NCI-H748 (cell line): ENCODE results near the gene GUCA2A.

ENCODE experiments used
- DNase-seq: peaks from one replicate; lab custom pipeline; 2025; ENCODE audit not compliant: unreplicated experiment; lab: John Stamatoyannopoulos, UW

Gene GUCA2A

GRCh38 chr1:42133809-42134526, 30.6 kb downstream of the GUCA2A start:
- no peak for DNase-seq

GRCh38 chr1:42133390-42133789, 31.2 kb downstream of the GUCA2A start:
- DNase-seq, result no peak

DNA sequence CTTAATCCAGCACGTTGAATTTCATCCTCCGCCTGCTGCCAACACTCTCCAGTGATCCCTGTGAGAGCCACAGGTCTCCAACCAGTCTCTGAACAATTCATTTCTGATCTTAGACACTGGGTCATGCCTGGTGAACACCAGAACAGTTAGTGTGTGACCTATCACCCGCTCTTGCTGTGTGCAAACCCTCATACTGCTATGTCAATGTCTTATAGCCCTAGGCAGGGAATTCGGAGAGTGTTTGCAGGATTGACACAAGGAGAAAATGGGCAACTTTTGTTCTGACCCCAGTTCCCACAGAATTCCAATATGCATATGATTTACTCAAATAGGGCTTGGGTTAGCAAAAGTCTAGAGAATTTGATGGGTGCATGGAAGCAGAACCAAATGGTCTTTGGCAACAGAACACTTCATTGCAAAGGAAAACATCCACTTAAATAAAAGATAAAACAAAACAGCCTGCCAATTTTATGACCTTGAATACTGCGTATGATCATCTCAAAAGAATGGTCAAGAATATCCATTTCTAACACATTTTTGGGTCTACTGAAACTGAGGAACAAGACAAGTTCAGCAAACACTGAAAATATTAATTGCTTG, 34.4 kb downstream of the GUCA2A start:
- no peak for DNase-seq

- DNase-seq, result no peak
These were observed 35.6 kb downstream of the GUCA2A start for GRCh38 chr1:42128964-42129363.

GRCh38 chr1:42128499-42128898, 36.0 kb downstream of the GUCA2A start:
- peak; percentile 59 for DNase-seq

- DNase-seq, result no peak
These were observed 36.8 kb downstream of the GUCA2A start for GRCh38 chr1:42127767-42128166.

- DNase-seq, result no peak
These were observed 39.0 kb downstream of the GUCA2A start for GRCh38 chr1:42125552-42125951.

- no peak for DNase-seq
These were observed 42.1 kb downstream of the GUCA2A start for GRCh38 chr1:42122408-42122807.

GRCh38 chr1:42118125-42118524, 46.4 kb downstream of the GUCA2A start:
- DNase-seq, result no peak

DNA sequence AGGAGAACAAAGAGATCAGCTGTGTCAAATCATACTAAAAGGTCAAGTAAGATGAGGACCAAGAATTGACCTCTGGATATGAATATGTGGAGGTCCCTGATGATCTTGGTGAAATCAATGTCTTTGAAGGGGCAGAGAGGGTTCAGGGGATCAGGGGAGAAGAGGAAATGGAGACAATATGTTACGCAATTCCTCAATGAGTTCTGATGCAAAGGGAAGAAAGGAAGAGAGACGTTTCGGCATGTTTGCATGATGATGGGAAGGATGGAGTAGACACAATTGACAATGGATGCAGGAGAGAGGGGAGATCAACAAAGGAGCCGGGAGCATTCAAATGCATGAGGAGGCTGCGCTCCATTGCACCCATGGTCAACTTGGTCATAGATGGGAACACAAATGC, 47.3 kb downstream of the GUCA2A start:
- no peak for DNase-seq

- no peak for DNase-seq
These were observed 50.3 kb downstream of the GUCA2A start for GRCh38 chr1:42114229-42114628.
